ENCODE results near the gene PLOD3. TPM values are rescaled to one million over a fixed set of nuclear protein-coding genes. Genes with fewer than 3 reads are reported as not detected.
A peak's percentile ranks its signal among the peaks of the same experiment; 100 is the strongest.

PLOD3 gene
- total and polyA plus RNA-seq, 2 donors (not counting 1 experiment from before 2014, with no cell fraction given): 40.1 to 47.5 TPM

DNA sequence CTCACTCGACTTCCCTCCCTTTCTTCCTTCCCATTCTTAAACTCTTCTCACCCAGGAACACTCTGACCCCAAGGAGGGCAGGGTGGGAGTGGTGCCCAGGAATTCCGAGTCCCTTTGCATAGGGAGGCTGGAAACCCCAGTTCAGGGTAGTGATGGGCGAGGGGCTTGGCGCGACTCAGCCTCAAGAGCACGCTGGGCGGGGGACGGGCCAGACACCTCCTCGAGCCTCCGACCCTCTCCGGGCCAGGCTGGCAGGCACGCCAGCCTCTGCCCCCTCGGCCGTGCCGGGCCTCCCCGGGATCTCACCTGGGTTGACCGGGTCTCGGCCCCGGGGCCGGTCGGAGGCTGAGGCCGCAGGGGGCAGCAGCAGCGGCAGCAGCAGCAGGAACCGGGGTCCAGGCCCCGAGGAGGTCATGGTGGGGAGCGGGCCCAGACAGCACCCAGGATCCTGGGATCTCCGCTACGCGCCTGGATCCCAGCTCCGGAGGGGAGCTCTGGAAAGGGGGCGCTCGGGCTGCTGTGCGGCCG, 457 bp downstream of the PLOD3 start:
- ChIA-PET POLR2A (interaction anchor here (0.7 to 2.0 kb wide), 3 partner anchors 27 to 936 kb away, joined by 3 to 15 read pairs (median 4); partner anchors contain the start of gene FIS1), CTCF (interaction anchor here (1.0 to 4.2 kb wide), 9 partner anchors 17 to 76 kb away, joined by 3 to 38 read pairs (median 4); partner anchors contain the start of genes FIS1 and MOGAT3)
- TF ChIP-seq CTCF (IDR thresholded peaks at IDR 0.05) (peak; percentile 16), EZH2 (IDR thresholded peaks at IDR 0.05; ENCODE audit: borderline replicate concordance, insufficient read depth, low read depth, low read length, poor library complexity, severe bottlenecking) (no peak)
- Mint-ChIP-seq H3K9me3 (ENCODE audit: insufficient read depth) (no peaks in the 10 kb centered on the region), H3K4me3 (peak overlapping the region; percentile 97), H3K27ac (peak overlapping the region; percentile 95), H3K4me1 (peaks cover 25% of the 10 kb centered on the region), H3K27me3 (no peaks in the 10 kb centered on the region)
- intact Hi-C loops (cut with micrococcal nuclease): no loop called here
- Histone ChIP-seq H3K4me2 (replicated peaks; ENCODE audit: low read depth, low read length, poor library complexity, severe bottlenecking) (peak overlapping the region; percentile 97), H3K27me3 (replicated peaks in 1 of 4; ENCODE audit: control extremely low read depth in 1 of 4, control insufficient read depth in 3 of 4, insufficient read depth in 4 of 4, low read length in 3 of 4) (no peaks in the 10 kb centered on the region), H3K36me3 (replicated peaks in 1 of 2; ENCODE audit: control extremely low read depth in 1 of 2, control insufficient read depth in 1 of 2, extremely low read depth in 1 of 2, insufficient read depth in 2 of 2, low read length in 1 of 2) (peaks cover 0 to 7% of the 10 kb centered on the region in 2 experiments), H2AFZ (ENCODE audit: insufficient read depth, low read depth, low read length, poor library complexity, severe bottlenecking) (peak overlapping the region; percentile 95), H3K27ac (ENCODE audit: low read length in 2 of 2) (peak overlapping the region in 1 of 2 donors; percentile 75), H3K4me1 (ENCODE audit: control insufficient read depth in 2 of 2, insufficient read depth in 2 of 2, low read length in 2 of 2) (peaks cover 18 to 21% of the 10 kb centered on the region in 2 donors), H3K9ac (ENCODE audit: low read length) (peak overlapping the region; percentile 91), H3K4me3 (ENCODE audit: control extremely low read depth in 1 of 5, extremely low read depth in 1 of 5, insufficient read depth in 1 of 5, low read depth in 2 of 5, low read length in 4 of 5) (peak overlapping the region; percentile 18 to 99 (median 90)), H3K9me3 (ENCODE audit: control extremely low read depth in 1 of 3, control insufficient read depth in 2 of 3, insufficient read depth in 1 of 3, low read length in 2 of 3) (no peaks in the 10 kb centered on the region), H4K20me1 (ENCODE audit: control insufficient read depth, insufficient read depth, low read length, poor library complexity, severe bottlenecking) (peaks cover 19% of the 10 kb centered on the region), H3K79me2 (ENCODE audit: control insufficient read depth, insufficient read depth, low read length) (peaks cover 43% of the 10 kb centered on the region)
- WGBS (ENCODE audit: insufficient coverage): 1% methylated on average over 34 of the region's 34 CpGs
- peak; percentile 9 for ATAC-seq (ENCODE audit: low read depth)
- no peak for DNase-seq

Measured in B cell (primary cell).